ENCODE results near the gene MAT1A.

The MAT1A gene

GRCh38 chr10:80281784-80282765, 7.4 kb downstream of the MAT1A start:
- no peak for DNase-seq (ENCODE audit: low spot score)

GRCh38 chr10:80281292-80281691, 8.2 kb downstream of the MAT1A start:
- DNase-seq (ENCODE audit: low spot score) = no peak

- DNase-seq (ENCODE audit: low spot score) = no peak
Observed at GRCh38 chr10:80280071-80280800, 9.2 kb downstream of the MAT1A start.

- DNase-seq (ENCODE audit: low spot score) = no peak
Observed at GRCh38 chr10:80279146-80279545, 10.3 kb downstream of the MAT1A start.

GRCh38 chr10:80278480-80278879, 11.0 kb downstream of the MAT1A start:
- no peak for DNase-seq (ENCODE audit: low spot score)

GRCh38 chr10:80277567-80278250, 11.7 kb downstream of the MAT1A start:
- DNase-seq (ENCODE audit: low spot score) = no peak

GRCh38 chr10:80277016-80277415, 12.4 kb downstream of the MAT1A start:
- DNase-seq (ENCODE audit: low spot score) = no peak

- no peak for DNase-seq (ENCODE audit: low spot score)
Observed at GRCh38 chr10:80276335-80276734, 13.1 kb downstream of the MAT1A start.

- DNase-seq (ENCODE audit: low spot score) = no peak
Observed at GRCh38 chr10:80275756-80276155, 13.7 kb downstream of the MAT1A start.

GRCh38 chr10:80275135-80275498, 14.3 kb downstream of the MAT1A start:
- no peak for DNase-seq (ENCODE audit: low spot score)

GRCh38 chr10:80274396-80275134, 14.9 kb downstream of the MAT1A start:
- DNase-seq (ENCODE audit: low spot score) = no peak

- DNase-seq (ENCODE audit: low spot score) = no peak
Observed at GRCh38 chr10:80273523-80274170, 15.8 kb downstream of the MAT1A start.

- DNase-seq (ENCODE audit: low spot score) = no peak
Observed at GRCh38 chr10:80272793-80273522, 16.5 kb downstream of the MAT1A start.

GRCh38 chr10:80271416-80271815, 18.0 kb downstream of the MAT1A start:
- no peak for DNase-seq (ENCODE audit: low spot score)

GRCh38 chr10:80270887-80271286, 18.6 kb downstream of the MAT1A start:
- DNase-seq (ENCODE audit: low spot score) = no peak

GRCh38 chr10:80268938-80269588, 20.4 kb downstream of the MAT1A start:
- no peak for DNase-seq (ENCODE audit: low spot score)

- DNase-seq (ENCODE audit: low spot score) = no peak
Observed at GRCh38 chr10:80268266-80268665, 21.2 kb downstream of the MAT1A start.

GRCh38 chr10:80266513-80266863, 23.0 kb downstream of the MAT1A start:
- no peak for DNase-seq (ENCODE audit: low spot score)

- DNase-seq (ENCODE audit: low spot score) = no peak
Observed at GRCh38 chr10:80265740-80266512, 23.5 kb downstream of the MAT1A start.
